NCI-H748 treated with DMSO at 0.1 percent for 48 hours (cell line): ENCODE results near the gene OGDHL.

ENCODE experiments used
- DNase-seq: peaks from one replicate; lab custom pipeline; 2025; lab: John Stamatoyannopoulos, UW

Gene OGDHL

GRCh38 chr10:49688920-49689319 lies 73.2 kb downstream of the OGDHL start:
- no peak for DNase-seq

- DNase-seq = no peak
Observed at GRCh38 chr10:49688261-49688846, 73.8 kb downstream of the OGDHL start.

- no peak for DNase-seq
Observed at GRCh38 chr10:49686651-49687050, 75.5 kb downstream of the OGDHL start.
